22Rv1 (cell line): ENCODE measurements around the gene NCKAP5.

Experiments used
- H3K27ac ChIP-seq: fragments of 450-650 bp; 2 replicates; pipeline ENCODE4 v1.5.1; 2017
- ZFX ChIP-seq: fragments of 450-650 bp; IDR thresholded peaks from 2 replicates; pipeline ENCODE4 v1.6.1; 2017; ENCODE audit warnings: antibody characterized with exemption, borderline replicate concordance
- TF ChIP-seq, protein P1 (sequence below): fragments of 450-650 bp; IDR thresholded peaks from 2 replicates; pipeline ENCODE4 v1.5.1; 2017; ENCODE audit warnings: mild to moderate bottlenecking

NCKAP5 gene

DNA sequence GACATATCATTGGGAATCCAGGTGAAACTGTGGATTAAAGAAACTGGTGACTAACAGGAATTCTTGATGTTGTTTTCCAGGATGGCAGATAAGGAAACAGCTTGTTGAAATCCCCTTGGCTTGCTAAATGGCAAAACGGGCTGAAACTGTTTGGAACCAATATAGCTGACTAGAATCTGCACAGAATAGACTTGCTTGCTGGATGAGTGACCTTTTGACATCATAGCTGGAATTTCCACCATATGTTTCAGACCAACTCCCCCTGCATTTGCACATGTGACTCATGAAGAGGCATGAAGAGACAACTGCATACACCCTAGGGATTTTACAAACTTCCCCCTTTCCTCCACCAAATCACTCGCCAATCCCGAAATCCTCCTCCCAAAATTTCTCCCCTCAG lies 810.6 kb downstream of the NCKAP5 start:
- TF ChIP-seq ZFX = no peak
- TF ChIP-seq, protein P1, sequence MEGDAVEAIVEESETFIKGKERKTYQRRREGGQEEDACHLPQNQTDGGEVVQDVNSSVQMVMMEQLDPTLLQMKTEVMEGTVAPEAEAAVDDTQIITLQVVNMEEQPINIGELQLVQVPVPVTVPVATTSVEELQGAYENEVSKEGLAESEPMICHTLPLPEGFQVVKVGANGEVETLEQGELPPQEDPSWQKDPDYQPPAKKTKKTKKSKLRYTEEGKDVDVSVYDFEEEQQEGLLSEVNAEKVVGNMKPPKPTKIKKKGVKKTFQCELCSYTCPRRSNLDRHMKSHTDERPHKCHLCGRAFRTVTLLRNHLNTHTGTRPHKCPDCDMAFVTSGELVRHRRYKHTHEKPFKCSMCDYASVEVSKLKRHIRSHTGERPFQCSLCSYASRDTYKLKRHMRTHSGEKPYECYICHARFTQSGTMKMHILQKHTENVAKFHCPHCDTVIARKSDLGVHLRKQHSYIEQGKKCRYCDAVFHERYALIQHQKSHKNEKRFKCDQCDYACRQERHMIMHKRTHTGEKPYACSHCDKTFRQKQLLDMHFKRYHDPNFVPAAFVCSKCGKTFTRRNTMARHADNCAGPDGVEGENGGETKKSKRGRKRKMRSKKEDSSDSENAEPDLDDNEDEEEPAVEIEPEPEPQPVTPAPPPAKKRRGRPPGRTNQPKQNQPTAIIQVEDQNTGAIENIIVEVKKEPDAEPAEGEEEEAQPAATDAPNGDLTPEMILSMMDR = no peak
- H3K27ac ChIP-seq = no peak overlapping the region

- H3K27ac ChIP-seq = no peak overlapping the region
- no peak for TF ChIP-seq ZFX
- TF ChIP-seq, protein P1 = no peak
Measured at GRCh38 chr2:132757002-132757589, 811.2 kb downstream of the NCKAP5 start.

DNA sequence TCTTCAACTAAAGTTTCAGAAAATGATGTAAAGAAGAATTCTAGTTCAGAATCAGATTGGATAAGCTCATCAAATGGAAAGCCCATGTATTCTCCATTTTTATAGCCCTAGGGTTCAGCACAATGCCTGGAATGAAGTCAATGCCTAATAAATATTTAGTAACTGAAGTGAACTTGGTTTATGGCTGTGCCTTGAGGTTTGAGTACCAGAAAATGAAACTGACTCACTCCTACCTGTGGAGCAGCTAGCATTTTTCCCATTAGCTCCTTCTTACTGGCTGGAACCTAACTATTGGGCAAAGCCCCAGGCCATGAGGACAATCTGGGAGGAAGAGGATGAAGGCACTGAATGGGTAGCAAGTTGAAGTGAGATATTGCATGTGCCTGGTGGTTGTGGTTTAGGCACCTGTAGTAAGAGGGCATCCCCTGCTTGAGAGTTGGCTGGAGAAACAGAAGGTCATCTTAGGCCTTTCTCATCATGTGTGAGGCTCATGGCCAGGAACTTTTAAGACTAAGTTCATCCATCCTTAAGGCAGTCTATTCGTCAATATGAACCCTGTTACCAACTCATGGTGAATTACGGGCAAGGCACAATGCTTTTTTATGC lies 813.3 kb downstream of the NCKAP5 start:
- H3K27ac ChIP-seq = no peak overlapping the region
- TF ChIP-seq, protein P1 = no peak
- TF ChIP-seq ZFX = no peak

- no peak for TF ChIP-seq ZFX
- TF ChIP-seq, protein P1 = no peak
- no peak overlapping the region for H3K27ac ChIP-seq
Measured at GRCh38 chr2:132754392-132754791, 813.9 kb downstream of the NCKAP5 start.

DNA sequence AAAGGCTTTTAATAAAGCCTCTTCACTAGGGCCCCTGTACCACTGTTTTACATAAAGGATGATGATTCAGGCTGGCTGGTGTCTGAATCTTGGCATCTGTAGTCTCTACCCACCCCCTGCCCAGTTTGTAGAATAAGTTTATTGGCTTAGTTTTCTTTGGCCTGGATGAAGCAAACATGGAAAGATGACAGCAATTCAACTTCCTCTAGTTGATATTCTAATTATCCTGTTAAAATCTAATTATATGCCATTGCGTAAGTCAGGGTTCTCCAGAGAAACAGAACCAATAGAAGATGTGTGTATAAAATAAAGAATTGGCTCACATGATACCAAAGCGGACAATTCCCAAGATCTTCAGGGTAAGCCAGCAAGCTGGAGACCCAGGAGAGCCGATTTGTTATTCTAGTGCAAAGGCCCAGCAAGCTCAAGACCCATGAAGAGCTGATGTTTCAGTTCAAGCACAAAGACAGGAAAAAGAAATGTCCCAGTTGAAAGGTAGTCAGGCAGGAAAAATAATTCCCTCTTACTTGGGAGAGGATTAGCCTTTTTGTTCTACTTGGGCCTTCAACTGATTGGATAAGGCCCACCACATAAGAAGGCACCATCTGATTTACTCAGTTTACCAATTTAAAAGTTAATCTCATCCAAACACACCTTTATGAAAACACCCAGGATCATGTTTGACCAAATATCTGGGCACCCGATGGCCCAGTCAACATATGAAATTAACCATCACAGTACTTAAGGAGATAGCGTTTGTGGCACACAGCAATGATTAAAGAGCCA lies 815.6 kb downstream of the NCKAP5 start:
- TF ChIP-seq, protein P1 = no peak
- no peak for TF ChIP-seq ZFX
- no peak overlapping the region for H3K27ac ChIP-seq

DNA sequence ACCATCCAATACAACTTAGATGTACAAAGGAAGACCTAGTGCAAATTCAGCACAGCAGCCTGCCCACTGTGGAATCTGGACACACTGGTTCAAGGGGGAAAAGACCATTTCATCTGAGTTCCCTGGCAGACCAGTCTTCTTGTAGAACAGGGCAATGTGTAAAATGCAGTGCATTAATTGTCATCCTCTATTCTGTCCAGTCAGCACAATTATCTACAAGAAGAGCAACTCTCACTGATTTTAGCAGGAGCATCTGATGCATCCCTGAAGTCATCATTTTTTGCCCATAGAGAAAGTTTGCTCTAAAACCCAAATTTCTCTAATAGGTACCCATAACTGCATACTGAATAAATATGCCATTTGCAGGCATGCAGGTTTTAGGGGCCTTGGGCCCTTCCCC lies 816.4 kb downstream of the NCKAP5 start:
- TF ChIP-seq, protein P1 = no peak
- no peak for TF ChIP-seq ZFX
- H3K27ac ChIP-seq = no peak overlapping the region

GRCh38 chr2:132750606-132751005 lies 817.7 kb downstream of the NCKAP5 start:
- H3K27ac ChIP-seq = no peak overlapping the region
- TF ChIP-seq, protein P1 = no peak
- no peak for TF ChIP-seq ZFX
